Measurements from ENCODE around the gene PAX7.

GRCh38 chr1:18654599-18654998, 24.0 kb downstream of the PAX7 start:
- TF ChIP-seq CTCF (IDR thresholded peaks at IDR 0.05): no peak
- no peak for TF ChIP-seq EP300 (IDR thresholded peaks at IDR 0.05)
- TF ChIP-seq POLR2A (IDR thresholded peaks at IDR 0.05): no peak
